ENCODE results near the gene ITIH4. TPM values are rescaled to one million over a fixed set of nuclear protein-coding genes. Genes with fewer than 3 reads are reported as not detected.

Gene ITIH4
- total and polyA plus RNA-seq, 2 of the 13 experiments (the other 11 are each of a cell fraction or from before 2014, with no cell fraction given) = 2.7 to 5.3 TPM

DNA sequence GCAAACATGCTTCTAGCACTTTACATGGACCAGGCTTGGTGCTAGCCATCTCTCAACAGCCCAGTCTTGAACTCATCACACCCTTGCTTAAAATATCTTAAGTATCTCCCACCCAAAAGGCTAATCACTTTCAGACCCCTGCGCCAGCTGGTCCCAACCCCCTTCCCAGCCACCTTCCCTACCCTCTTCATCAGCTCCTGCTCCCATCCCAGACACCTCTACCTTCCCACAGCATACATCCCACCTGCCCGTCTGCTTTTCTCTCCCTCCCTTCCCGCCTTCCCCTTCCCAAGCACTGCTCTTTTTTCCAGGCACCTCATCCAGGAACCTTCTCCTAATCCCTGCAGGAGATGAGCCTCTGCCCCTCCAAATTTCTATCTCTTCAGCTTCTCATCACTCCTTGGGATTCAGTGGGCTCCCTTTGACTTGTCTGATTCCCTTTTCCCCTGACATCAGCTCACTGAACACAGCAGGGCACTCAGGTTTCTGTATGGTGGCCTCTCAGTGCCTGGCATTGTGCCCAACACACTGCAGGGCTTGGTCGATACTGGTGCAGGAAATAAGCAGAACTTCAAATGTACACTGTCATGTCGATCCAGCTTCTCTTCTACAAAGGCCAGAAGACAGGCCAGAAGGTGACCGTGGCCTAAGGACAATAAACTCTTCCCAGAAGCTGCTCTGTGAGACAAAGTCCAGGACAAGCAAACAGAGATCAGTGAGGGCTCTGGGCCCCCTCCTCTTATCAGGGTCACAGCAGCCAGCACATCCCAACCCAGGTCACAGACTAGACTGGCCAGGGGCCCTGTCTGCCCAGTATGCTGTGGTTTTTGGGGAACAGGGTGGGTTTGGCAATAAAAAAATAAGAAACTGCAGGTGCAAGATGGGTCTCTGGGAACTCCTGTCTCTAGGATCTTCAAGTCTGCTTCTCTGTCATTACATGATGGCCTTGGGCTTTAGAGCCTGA, 55.3 kb downstream of the ITIH4 start (continued):
- TF ChIP-seq, protein P1, sequence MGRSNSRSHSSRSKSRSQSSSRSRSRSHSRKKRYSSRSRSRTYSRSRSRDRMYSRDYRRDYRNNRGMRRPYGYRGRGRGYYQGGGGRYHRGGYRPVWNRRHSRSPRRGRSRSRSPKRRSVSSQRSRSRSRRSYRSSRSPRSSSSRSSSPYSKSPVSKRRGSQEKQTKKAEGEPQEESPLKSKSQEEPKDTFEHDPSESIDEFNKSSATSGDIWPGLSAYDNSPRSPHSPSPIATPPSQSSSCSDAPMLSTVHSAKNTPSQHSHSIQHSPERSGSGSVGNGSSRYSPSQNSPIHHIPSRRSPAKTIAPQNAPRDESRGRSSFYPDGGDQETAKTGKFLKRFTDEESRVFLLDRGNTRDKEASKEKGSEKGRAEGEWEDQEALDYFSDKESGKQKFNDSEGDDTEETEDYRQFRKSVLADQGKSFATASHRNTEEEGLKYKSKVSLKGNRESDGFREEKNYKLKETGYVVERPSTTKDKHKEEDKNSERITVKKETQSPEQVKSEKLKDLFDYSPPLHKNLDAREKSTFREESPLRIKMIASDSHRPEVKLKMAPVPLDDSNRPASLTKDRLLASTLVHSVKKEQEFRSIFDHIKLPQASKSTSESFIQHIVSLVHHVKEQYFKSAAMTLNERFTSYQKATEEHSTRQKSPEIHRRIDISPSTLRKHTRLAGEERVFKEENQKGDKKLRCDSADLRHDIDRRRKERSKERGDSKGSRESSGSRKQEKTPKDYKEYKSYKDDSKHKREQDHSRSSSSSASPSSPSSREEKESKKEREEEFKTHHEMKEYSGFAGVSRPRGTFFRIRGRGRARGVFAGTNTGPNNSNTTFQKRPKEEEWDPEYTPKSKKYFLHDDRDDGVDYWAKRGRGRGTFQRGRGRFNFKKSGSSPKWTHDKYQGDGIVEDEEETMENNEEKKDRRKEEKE (IDR thresholded peaks at IDR 0.05) = no peak
- no peak for TF ChIP-seq ZNF160 (CRISPR knock-in tag; IDR thresholded peaks at IDR 0.05)
- TF ChIP-seq, protein P2, sequence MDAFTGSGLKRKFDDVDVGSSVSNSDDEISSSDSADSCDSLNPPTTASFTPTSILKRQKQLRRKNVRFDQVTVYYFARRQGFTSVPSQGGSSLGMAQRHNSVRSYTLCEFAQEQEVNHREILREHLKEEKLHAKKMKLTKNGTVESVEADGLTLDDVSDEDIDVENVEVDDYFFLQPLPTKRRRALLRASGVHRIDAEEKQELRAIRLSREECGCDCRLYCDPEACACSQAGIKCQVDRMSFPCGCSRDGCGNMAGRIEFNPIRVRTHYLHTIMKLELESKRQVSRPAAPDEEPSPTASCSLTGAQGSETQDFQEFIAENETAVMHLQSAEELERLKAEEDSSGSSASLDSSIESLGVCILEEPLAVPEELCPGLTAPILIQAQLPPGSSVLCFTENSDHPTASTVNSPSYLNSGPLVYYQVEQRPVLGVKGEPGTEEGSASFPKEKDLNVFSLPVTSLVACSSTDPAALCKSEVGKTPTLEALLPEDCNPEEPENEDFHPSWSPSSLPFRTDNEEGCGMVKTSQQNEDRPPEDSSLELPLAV (CRISPR knock-in tag; conservative IDR thresholded peaks at IDR 0.05; ENCODE audit: low read depth) = no peak
- no peak for TF ChIP-seq SATB2 (CRISPR knock-in tag; IDR thresholded peaks at IDR 0.05)
- TF ChIP-seq ZNF430 (CRISPR knock-in tag; IDR thresholded peaks at IDR 0.05) = peak; percentile 22; the same call in 1 of the 2 replicates
- TF ChIP-seq ZNF329 (CRISPR knock-in tag; IDR thresholded peaks at IDR 0.05; ENCODE audit: low read depth) = no peak
- TF ChIP-seq, protein P3, sequence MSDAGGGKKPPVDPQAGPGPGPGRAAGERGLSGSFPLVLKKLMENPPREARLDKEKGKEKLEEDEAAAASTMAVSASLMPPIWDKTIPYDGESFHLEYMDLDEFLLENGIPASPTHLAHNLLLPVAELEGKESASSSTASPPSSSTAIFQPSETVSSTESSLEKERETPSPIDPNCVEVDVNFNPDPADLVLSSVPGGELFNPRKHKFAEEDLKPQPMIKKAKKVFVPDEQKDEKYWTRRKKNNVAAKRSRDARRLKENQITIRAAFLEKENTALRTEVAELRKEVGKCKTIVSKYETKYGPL (CRISPR knock-in tag; IDR thresholded peaks at IDR 0.05) = no peak
- peak; percentile 78 for TF ChIP-seq SOX13 (IDR thresholded peaks at IDR 0.05)
- TF ChIP-seq SOX13 (CRISPR knock-in tag; conservative IDR thresholded peaks at IDR 0.05 in 1 of 2, IDR thresholded peaks at IDR 0.05 in 1 of 2) = peak in 1 of 2 experiments; percentile 96; a peak in 2 of 4 replicates
- TF ChIP-seq KMT2B (CRISPR knock-in tag; IDR thresholded peaks at IDR 0.05) = no peak; the same call in 1 of the 2 replicates
- peak; percentile 93 for TF ChIP-seq ZSCAN29 (CRISPR knock-in tag; conservative IDR thresholded peaks at IDR 0.05)
- peak; percentile 65 for TF ChIP-seq CCAR2 (optimal IDR thresholded peaks at IDR 0.05; ENCODE audit: low read depth, low read length)
- TF ChIP-seq ZNF18 (CRISPR knock-in tag; IDR thresholded peaks at IDR 0.05; ENCODE audit: insufficient replicate concordance) = peak; percentile 41
- peak; percentile 11; the same call in 1 of the 2 replicates for TF ChIP-seq ZBTB42 (CRISPR knock-in tag; IDR thresholded peaks at IDR 0.05)
- no peak for TF ChIP-seq ZNF326 (CRISPR knock-in tag; IDR thresholded peaks at IDR 0.05; ENCODE audit: borderline replicate concordance)
- TF ChIP-seq DPF2 (CRISPR knock-in tag; IDR thresholded peaks at IDR 0.05; ENCODE audit: borderline replicate concordance, low read depth) = peak; percentile 94; the same call in 1 of the 2 replicates
- TF ChIP-seq ZNF292 (CRISPR knock-in tag; IDR thresholded peaks at IDR 0.05; ENCODE audit: borderline replicate concordance, low read depth) = peak; percentile 60; the same call in 1 of the 2 replicates
- no peak for TF ChIP-seq NAIF1 (CRISPR knock-in tag; IDR thresholded peaks at IDR 0.05; ENCODE audit: borderline replicate concordance)
- TF ChIP-seq ZNF350 (CRISPR knock-in tag; IDR thresholded peaks at IDR 0.05; ENCODE audit: borderline replicate concordance, low read depth) = peak; percentile 66; the same call in 1 of the 2 replicates
- 0 out of 2 replicates have a peak, but pooled peaks have one; percentile 63 for TF ChIP-seq ZSCAN9 (CRISPR knock-in tag; IDR thresholded peaks at IDR 0.05; ENCODE audit: borderline replicate concordance)
- peak; percentile 57; the same call in 1 of the 2 replicates for TF ChIP-seq SMAD9 (CRISPR knock-in tag; IDR thresholded peaks at IDR 0.05)

All from HepG2 (cell line).